K562 (cell line): Measurements from ENCODE around the gene MT1X. TPM values are rescaled to one million over a fixed set of nuclear protein-coding genes. Genes with fewer than 3 reads are reported as not detected.

Source experiments
- ATAC-seq: fragments of 200-7000 bp; cut with Tn5 transposase; 3 replicates; pipeline ENCODE4 v1.9.1; 2020; ENCODE audit warnings: moderate library complexity
- BruUV-seq: library from RNA; stranded (reverse); fragments of 400-500 nt; replicated peaks from 2 replicates; lab custom pipeline; 2021; lab: Mats Ljungman, UMichigan
- CTCF ChIA-PET: fragments of 300-600 bp; formaldehyde crosslinking; extraction: SDS; loops from one replicate; lab custom pipeline; 2021; ENCODE audit warnings: low intra/inter-chr PET ratio; lab: Yijun Ruan, JAX
- POLR2A ChIA-PET: fragments of 300-600, 350-650 bp; sonication (Branson Sonifier 250); formaldehyde crosslinking; extraction: SDS; loops from one replicate; lab custom pipeline; 2021; ENCODE audit warnings: antibody characterized with exemption, inconsistent platforms; lab: Yijun Ruan, JAX
- DNase-seq, 4 experiments: peaks; one replicate each; pipeline versions ENCODE4 v3.0.0 to v3.0.0-alpha.2; 2011 to 2018; ENCODE audit warnings: low spot score in 3 of 4, mixed read lengths in 3 of 4; ENCODE audit errors: extremely low read depth in 1 of 4
- FAIRE-seq: peaks from 2 replicates; lab custom pipeline; 2011; peaks lifted over from hg19 to GRCh38; lab: Jason Lieb, UNC
- H2AFZ ChIP-seq: 2 replicates; pipeline ENCODE4 v1.6.0; 2011; ENCODE audit warnings: low read depth, low read length, control low read depth, inconsistent platforms
- H3K27ac ChIP-seq: fragments of 200-600 bp; 3 replicates; pipeline ENCODE4 v1.8.0; 2011; ENCODE audit warnings: low read depth, mild to moderate bottlenecking, control low read depth, inconsistent platforms, low read length, moderate library complexity, mixed read lengths; ENCODE audit errors: extremely low read depth
- H3K27me3 ChIP-seq, 2 experiments: fragments of 300-600 bp in 1 of 2; 2 replicates in 1 of 2; 3 replicates in 1 of 2; pipeline versions ENCODE4 v1.6.0 to v1.8.0; 2011; ENCODE audit warnings: inconsistent platforms in 2 of 2, low read length in 2 of 2, mild to moderate bottlenecking in 1 of 2, mixed read lengths in 1 of 2, moderate library complexity in 1 of 2; ENCODE audit not compliant: control insufficient read depth in 2 of 2, insufficient read depth in 2 of 2
- H3K36me3 ChIP-seq: fragments of 300-600 bp; 3 replicates; pipeline ENCODE4 v1.8.0; 2011; ENCODE audit warnings: mild to moderate bottlenecking, low read length, inconsistent platforms; ENCODE audit not compliant: control insufficient read depth, insufficient read depth
- H3K4me1 ChIP-seq, 2 experiments: fragments of 200-600 bp in 1 of 2; replicated peaks in 1 of 2; 2 replicates in 1 of 2; 3 replicates in 1 of 2; pipeline versions ENCODE4 v1.5.1 to v1.8.0; 2011; ENCODE audit warnings: inconsistent platforms in 2 of 2, low read length in 2 of 2, mild to moderate bottlenecking in 1 of 2, mixed read lengths in 1 of 2, moderate library complexity in 1 of 2; ENCODE audit not compliant: control insufficient read depth in 2 of 2, insufficient read depth in 2 of 2
- H3K4me2 ChIP-seq: 2 replicates; pipeline ENCODE4 v1.6.1; 2011; ENCODE audit warnings: low read length, control low read depth, inconsistent platforms, mixed read lengths; ENCODE audit not compliant: insufficient read depth
- H3K4me3 ChIP-seq: fragments of 200-600 bp; sonication (generic), shearing (Covaris generic); 2 replicates; pipeline ENCODE4 v1.5.1; 2016; ENCODE audit warnings: control low read depth, inconsistent platforms
- H3K79me2 ChIP-seq: fragments of 200-600 bp; 3 replicates; pipeline ENCODE4 v1.8.0; 2011; ENCODE audit warnings: low read length, inconsistent platforms; ENCODE audit not compliant: control insufficient read depth, insufficient read depth
- H3K9ac ChIP-seq, 2 experiments: 2 replicates each; pipeline versions ENCODE4 v1.6.0 to v1.6.1; 2011; ENCODE audit warnings: low read depth in 2 of 2, low read length in 2 of 2, control low read depth in 1 of 2, inconsistent platforms in 1 of 2, mild to moderate bottlenecking in 1 of 2, mixed read lengths in 1 of 2; ENCODE audit not compliant: insufficient read depth in 1 of 2
- H3K9me1 ChIP-seq: one replicate; pipeline ENCODE4 v1.6.0; 2011; ENCODE audit warnings: inconsistent platforms, mild to moderate bottlenecking, low read length, moderate library complexity; ENCODE audit not compliant: control insufficient read depth, insufficient read depth
- H3K9me3 ChIP-seq: replicated peaks from 2 replicates; pipeline ENCODE4 v1.5.1; 2011; ENCODE audit warnings: low read depth, low read length, inconsistent platforms; ENCODE audit not compliant: control insufficient read depth, insufficient read depth
- H4K20me1 ChIP-seq: replicated peaks from 2 replicates; pipeline ENCODE4 v1.6.1; 2011; ENCODE audit warnings: low read length, inconsistent platforms, mixed read lengths; ENCODE audit not compliant: control insufficient read depth, insufficient read depth
- C11orf30 ChIP-seq: fragments of 450-650 bp; IDR thresholded peaks from 2 replicates; pipeline ENCODE4 v1.6.1; 2016; ENCODE audit warnings: low read depth, mild to moderate bottlenecking
- CTCF ChIP-seq, 3 experiments: IDR thresholded peaks in 2 of 3; conservative IDR thresholded peaks in 1 of 3; 2 replicates each; pipeline ENCODE4 v1.5.1; 2011 to 2012; ENCODE audit warnings: low read length in 3 of 3, mild to moderate bottlenecking in 3 of 3, control low read depth in 2 of 3, improper control_type of control experiment in 1 of 3, inconsistent platforms in 1 of 3, low read depth in 1 of 3, mixed read lengths in 1 of 3, moderate library complexity in 1 of 3; ENCODE audit not compliant: insufficient read depth in 2 of 3
- CTCFL ChIP-seq: IDR thresholded peaks from 2 replicates; pipeline ENCODE4 v1.6.1; 2011; ENCODE audit warnings: borderline replicate concordance, low read depth, mild to moderate bottlenecking, moderate library complexity, low read length; ENCODE audit not compliant: insufficient read depth, poor library complexity, severe bottlenecking
- MAFF ChIP-seq: IDR thresholded peaks from 2 replicates; pipeline ENCODE4 v1.6.1; 2012; ENCODE audit warnings: low read length, improper control_type of control experiment
- MAFG ChIP-seq: fragments of 450-650 bp; conservative IDR thresholded peaks from 2 replicates; pipeline ENCODE4 v1.6.1; 2016; ENCODE audit warnings: missing genetic modification characterization, missing compliant biosample characterization
- MAFK ChIP-seq: IDR thresholded peaks from 2 replicates; pipeline ENCODE4 v1.6.1; 2011; ENCODE audit warnings: low read length, improper control_type of control experiment
- PML ChIP-seq: IDR thresholded peaks from 2 replicates; pipeline ENCODE4 v1.6.1; 2012; ENCODE audit warnings: low read length, inconsistent platforms
- ZNF316 ChIP-seq: fragments of 450-650 bp; IDR thresholded peaks from 2 replicates; pipeline ENCODE4 v1.6.1; 2016
- WGBS: fragments of 100-300 bp; shearing (Covaris generic); methylation state at CpG from one replicate; pipeline ENCODE4 v1.1.6; 2016; ENCODE audit warnings: low coverage, mixed read lengths; ENCODE audit not compliant: insufficient coverage; ENCODE audit errors: missing lambda C conversion rate; 5-methylcytosine and 5-hydroxymethylcytosine counted together
- in situ Hi-C: fragments of 300-500 bp; cut with MboI; formaldehyde crosslinking; loops from 4 replicates; pipeline ENCODE4 v1.15.0; 2018; ENCODE audit warnings: inconsistent platforms, mixed read lengths
- intact Hi-C: fragments of 100-400 bp; cut with micrococcal nuclease; formaldehyde crosslinking; loops from 2 replicates; pipeline ENCODE4 v1.14.2; 2022
- polyA plus RNA-seq, 8 experiments: library from polyadenylated mRNA; depleted of rRNA in 4 of 8; stranded (reverse) in 5 of 8; unstranded in 3 of 8; fragments of >200 nt; fragmentation: Nextera tagmentation in 2 of 8; fragmentation: Illumina TruSeq in 1 of 8; extraction: Ambion mirVana in 2 of 8; extraction: Trizol in 1 of 8; gene quantifications; 2 replicates each; pipeline versions ENCODE4 v1.2.1 to v1.2.3, GENCODE V29; 2011 to 2014; ENCODE audit warnings: inconsistent platforms in 1 of 8, missing spikeins in 1 of 8
- total RNA-seq, 7 experiments: library from RNA; depleted of rRNA in 6 of 7; stranded (reverse); fragments of >200 nt in 6 of 7; fragmentation: Illumina TruSeq in 2 of 7; extraction: Trizol in 2 of 7; gene quantifications; 2 replicates each; pipeline versions ENCODE4 v1.2.1 to v1.2.3, GENCODE V29; 2011 to 2021; ENCODE audit warnings: low replicate concordance in 1 of 7

The MT1X gene
- total and polyA plus RNA-seq, 9 of the 15 experiments (the other 6 are each of a cell fraction or from before 2014, with no cell fraction given), result 4.9 to 22.8 (median 8.7) TPM

- H2AFZ ChIP-seq, result no peak overlapping the region
- H3K4me1 ChIP-seq, result peaks cover 6 to 12% of the 10 kb centered on the region in 2 experiments; a peak in 3 of 5 replicates
- no peak overlapping the region for H3K9ac ChIP-seq
- H3K9me3 ChIP-seq, result no peaks in the 10 kb centered on the region
- no TSS peak for BruUV-seq
- H3K36me3 ChIP-seq, result no peaks in the 10 kb centered on the region
- intact Hi-C loops, result no loop called here
- no peak overlapping the region for H3K27ac ChIP-seq
- no peaks in the 10 kb centered on the region for H4K20me1 ChIP-seq
- 31% methylated on average over 4 of the region's 5 CpGs for WGBS
- in situ Hi-C loops, result no loop called here
- DNase-seq (no peak), FAIRE-seq (no peak)
- H3K4me3 ChIP-seq, result no peak overlapping the region
- ChIA-PET POLR2A (interaction anchor here (0.6 to 1.2 kb wide), 4 partner anchors 11 to 112 kb away, joined by 3 to 6 read pairs (median 4); no protein-coding TSS in a partner anchor), CTCF (interaction anchor here (0.6 kb wide), 1 partner anchor 125 kb away, joined by 4 read pairs; no protein-coding TSS in a partner anchor)
- TF ChIP-seq MAFK (peak; percentile 81), CTCFL (no peak), MAFF (peak; percentile 65), MAFG (tag) (peak; percentile 75), C11orf30 (peak; percentile 83), ZNF316 (peak; percentile 86), CTCF (IDR thresholded peaks at IDR 0.05 in 2 of 3, conservative IDR thresholded peaks at IDR 0.05 in 1 of 3; ENCODE audit: insufficient read depth in 2 of 3, low read depth in 1 of 3, low read length in 3 of 3) (0 out of 6 replicates have a peak, but pooled peaks of 1 of the 3 experiments have one; percentile 18), PML (no peak)
- TF ChIP-seq, all 486 proteins: peak for 6
- Histone ChIP-seq H3K79me2 (no peaks in the 10 kb centered on the region), H3K27me3 (peaks cover 4 to 41% of the 10 kb centered on the region in 2 experiments), H3K4me2 (peak overlapping the region; percentile 94; the same call in 1 of the 2 replicates), H3K9me1 (no peaks in the 10 kb centered on the region)
- ATAC-seq, result no peak
These were observed 1.3 kb downstream of the MT1X start for GRCh38 chr16:56683424-56684172.
